ENCODE measurements around the gene FERD3L. TPM values are rescaled to one million over a fixed set of nuclear protein-coding genes. Genes with fewer than 3 reads are reported as not detected.

Gene FERD3L
- total RNA-seq, 1 donor, result not detected

- no peak for DNase-seq (ENCODE audit: low read depth)
- TF ChIP-seq, protein P1, sequence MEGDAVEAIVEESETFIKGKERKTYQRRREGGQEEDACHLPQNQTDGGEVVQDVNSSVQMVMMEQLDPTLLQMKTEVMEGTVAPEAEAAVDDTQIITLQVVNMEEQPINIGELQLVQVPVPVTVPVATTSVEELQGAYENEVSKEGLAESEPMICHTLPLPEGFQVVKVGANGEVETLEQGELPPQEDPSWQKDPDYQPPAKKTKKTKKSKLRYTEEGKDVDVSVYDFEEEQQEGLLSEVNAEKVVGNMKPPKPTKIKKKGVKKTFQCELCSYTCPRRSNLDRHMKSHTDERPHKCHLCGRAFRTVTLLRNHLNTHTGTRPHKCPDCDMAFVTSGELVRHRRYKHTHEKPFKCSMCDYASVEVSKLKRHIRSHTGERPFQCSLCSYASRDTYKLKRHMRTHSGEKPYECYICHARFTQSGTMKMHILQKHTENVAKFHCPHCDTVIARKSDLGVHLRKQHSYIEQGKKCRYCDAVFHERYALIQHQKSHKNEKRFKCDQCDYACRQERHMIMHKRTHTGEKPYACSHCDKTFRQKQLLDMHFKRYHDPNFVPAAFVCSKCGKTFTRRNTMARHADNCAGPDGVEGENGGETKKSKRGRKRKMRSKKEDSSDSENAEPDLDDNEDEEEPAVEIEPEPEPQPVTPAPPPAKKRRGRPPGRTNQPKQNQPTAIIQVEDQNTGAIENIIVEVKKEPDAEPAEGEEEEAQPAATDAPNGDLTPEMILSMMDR (IDR thresholded peaks at IDR 0.05; ENCODE audit: insufficient read depth, low read length), result no peak
- no peak overlapping the region for H3K4me3 ChIP-seq (ENCODE audit: low read depth, low read length)
Measured at GRCh38 chr7:19099924-19100323, 45.3 kb downstream of the FERD3L start.

DNA sequence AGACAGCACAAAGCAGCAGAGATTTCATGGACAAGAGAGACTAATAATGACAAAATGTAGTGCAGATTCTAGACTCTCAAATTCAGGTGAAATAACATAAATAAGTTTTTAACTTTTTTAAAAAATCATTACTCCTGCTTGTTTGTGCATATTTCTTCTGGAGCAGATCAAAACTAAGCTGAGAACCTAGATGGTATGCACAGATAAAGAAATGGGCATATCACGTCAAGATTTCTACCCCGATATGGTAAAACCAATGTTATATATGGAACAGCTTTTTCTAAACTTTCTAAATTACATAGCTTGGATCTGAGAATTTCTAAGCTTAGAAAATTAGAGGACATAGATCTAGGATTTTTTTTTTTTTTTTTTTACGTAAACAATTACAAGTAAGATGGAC lies 46.0 kb downstream of the FERD3L start:
- no peak overlapping the region for H3K4me3 ChIP-seq (ENCODE audit: low read depth, low read length)
- no peak for DNase-seq (ENCODE audit: low read depth)
- TF ChIP-seq, protein P1 (IDR thresholded peaks at IDR 0.05; ENCODE audit: insufficient read depth, low read length), result no peak

GRCh38 chr7:19098510-19098909 lies 46.7 kb downstream of the FERD3L start:
- DNase-seq (ENCODE audit: low read depth), result no peak
- TF ChIP-seq, protein P1 (IDR thresholded peaks at IDR 0.05; ENCODE audit: insufficient read depth, low read length), result no peak
- H3K4me3 ChIP-seq (ENCODE audit: low read depth, low read length), result no peak overlapping the region

DNA sequence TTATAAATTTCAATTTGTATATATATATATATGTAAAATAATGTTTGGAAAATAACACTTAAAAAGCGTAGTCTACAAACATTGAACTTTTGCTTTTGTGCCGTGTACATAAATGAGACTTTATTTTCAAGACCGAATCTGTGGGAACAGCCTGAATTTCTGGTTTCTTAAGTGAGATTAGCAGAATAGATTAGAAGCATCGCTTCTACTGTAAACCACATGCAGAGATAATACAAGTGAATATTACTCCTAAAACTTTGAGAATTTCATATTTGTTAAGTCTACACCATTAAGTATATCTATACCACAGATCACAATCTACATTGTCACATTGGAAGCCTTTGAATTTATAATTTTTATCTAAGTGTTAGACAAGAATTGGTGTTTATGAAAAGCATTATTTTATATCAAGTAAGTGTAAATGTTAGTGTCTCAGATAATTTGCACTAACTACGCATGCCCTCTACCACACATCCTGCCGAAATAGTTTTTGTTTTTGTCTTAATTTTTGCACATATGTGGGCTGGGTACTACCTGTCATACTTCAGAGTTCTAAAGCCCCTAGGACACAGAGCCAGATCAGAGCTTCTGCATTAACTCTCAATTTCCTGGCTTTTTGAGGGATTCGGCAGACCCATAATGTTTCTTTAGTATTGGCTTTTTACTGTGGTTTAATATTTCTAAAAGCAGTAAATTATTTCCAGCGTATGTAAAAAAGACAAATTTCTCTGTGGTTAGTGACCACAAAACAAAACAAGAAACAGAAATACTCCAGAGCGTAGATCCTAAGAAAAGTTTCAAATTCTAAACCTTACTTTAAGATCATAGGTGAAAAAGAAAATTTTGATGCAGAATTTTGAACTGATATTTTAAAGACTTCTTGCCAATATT lies 47.8 kb downstream of the FERD3L start:
- no peak for DNase-seq (ENCODE audit: low read depth)
- TF ChIP-seq, protein P1 (IDR thresholded peaks at IDR 0.05; ENCODE audit: insufficient read depth, low read length), result no peak
- H3K4me3 ChIP-seq (ENCODE audit: low read depth, low read length), result no peak overlapping the region

DNA sequence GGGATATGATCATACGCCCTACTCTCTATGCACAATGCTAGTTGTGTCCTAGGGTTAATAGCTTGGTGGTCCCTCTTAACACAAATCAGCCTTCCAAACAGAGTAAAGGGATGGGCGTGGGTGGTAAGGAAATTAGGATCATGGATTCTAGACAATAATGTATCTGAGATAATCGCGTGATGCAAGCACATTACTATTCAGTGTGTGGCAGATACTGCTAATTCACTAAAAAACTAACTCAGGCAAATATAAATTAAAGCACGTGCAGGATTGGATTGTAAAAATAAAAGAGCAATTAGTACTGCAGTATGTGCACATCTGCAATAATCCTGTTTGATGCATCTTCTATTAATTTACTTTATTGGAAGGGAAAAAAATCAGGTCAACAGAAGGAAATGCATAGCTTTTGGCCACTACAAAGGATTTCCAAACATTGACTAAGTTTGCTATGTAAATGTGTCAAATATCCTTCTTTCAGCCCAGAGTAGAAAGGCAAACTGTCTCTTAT lies 49.8 kb downstream of the FERD3L start:
- no peak overlapping the region for H3K4me3 ChIP-seq (ENCODE audit: low read depth, low read length)
- no peak for DNase-seq (ENCODE audit: low read depth)
- TF ChIP-seq, protein P1 (IDR thresholded peaks at IDR 0.05; ENCODE audit: insufficient read depth, low read length), result no peak

Other genes with a start within 250 kb of the FERD3L start
- gene TWIST1, start 27.8 kb downstream of the FERD3L start, total RNA-seq (ENCODE audit: low replicate concordance), result 28.7 and 33.2 TPM in 2 replicates